H9 (cell line): ENCODE results near the gene FCSK. TPM values are rescaled to one million over a fixed set of nuclear protein-coding genes. Genes with fewer than 3 reads are reported as not detected.

Source experiments
- DNase-seq: peaks from one replicate; pipeline ENCODE4 v3.0.0-alpha.2; 2017
- H2AFZ ChIP-seq: one replicate; pipeline ENCODE4 v1.6.1; 2013; ENCODE audit warnings: mild to moderate bottlenecking, low read length, control low read depth, moderate library complexity
- H2AK5ac ChIP-seq: 2 replicates; pipeline ENCODE4 v1.6.1; 2013; ENCODE audit warnings: low read length, control low read depth, mixed read lengths; ENCODE audit not compliant: insufficient read length
- H2BK120ac ChIP-seq: one replicate; pipeline ENCODE4 v1.6.1; 2013; ENCODE audit warnings: low read depth, mild to moderate bottlenecking, low read length, control low read depth, inconsistent platforms; ENCODE audit not compliant: poor library complexity, severe bottlenecking
- H2BK12ac ChIP-seq: 2 replicates; pipeline ENCODE4 v1.6.1; 2013; ENCODE audit warnings: low read length, control low read depth, mixed read lengths, low read depth; ENCODE audit not compliant: insufficient read length
- H2BK15ac ChIP-seq: 2 replicates; pipeline ENCODE4 v1.6.1; 2013; ENCODE audit warnings: low read depth, low read length, control low read depth
- H2BK20ac ChIP-seq: one replicate; pipeline ENCODE4 v1.6.1; 2013; ENCODE audit warnings: low read depth, mild to moderate bottlenecking, low read length, control low read depth, inconsistent platforms; ENCODE audit not compliant: poor library complexity, severe bottlenecking
- H2BK5ac ChIP-seq: 2 replicates; pipeline ENCODE4 v1.6.1; 2013; ENCODE audit warnings: low read length, control low read depth, mixed read lengths; ENCODE audit not compliant: insufficient read length
- H3K14ac ChIP-seq: 2 replicates; pipeline ENCODE4 v1.6.1; 2013; ENCODE audit warnings: low read length, control low read depth; ENCODE audit not compliant: insufficient read depth
- H3K18ac ChIP-seq: 2 replicates; pipeline ENCODE4 v1.6.1; 2013; ENCODE audit warnings: low read depth, mild to moderate bottlenecking, mixed read lengths, low read length, control low read depth; ENCODE audit not compliant: insufficient read length
- H3K23ac ChIP-seq: 2 replicates; pipeline ENCODE4 v1.6.1; 2013; ENCODE audit warnings: low read length, control low read depth, mixed read lengths, low read depth; ENCODE audit not compliant: insufficient read length
- H3K23me2 ChIP-seq: 2 replicates; pipeline ENCODE4 v1.6.1; 2013; ENCODE audit warnings: low read depth, mild to moderate bottlenecking, mixed read lengths, low read length, control low read depth; ENCODE audit not compliant: insufficient read length, poor library complexity, severe bottlenecking
- H3K27ac ChIP-seq: 2 replicates; pipeline ENCODE4 v1.5.1; 2013; ENCODE audit warnings: low read length, control low read depth, mixed read lengths, low read depth; ENCODE audit not compliant: insufficient read length
- H3K27me3 ChIP-seq: 2 replicates; pipeline ENCODE4 v1.6.1; 2013; ENCODE audit warnings: low read length, control low read depth, inconsistent platforms; ENCODE audit not compliant: insufficient read depth
- H3K4ac ChIP-seq: 2 replicates; pipeline ENCODE4 v1.6.1; 2013; ENCODE audit warnings: low read depth, mild to moderate bottlenecking, control low read depth, inconsistent platforms, low read length, moderate library complexity
- H3K4me1 ChIP-seq: 2 replicates; pipeline ENCODE4 v1.6.1; 2013; ENCODE audit warnings: low read length, control low read depth, inconsistent platforms; ENCODE audit not compliant: insufficient read depth
- H3K4me2 ChIP-seq: 2 replicates; pipeline ENCODE4 v1.6.1; 2013; ENCODE audit warnings: low read length, control low read depth, mixed read lengths; ENCODE audit not compliant: insufficient read length, insufficient read depth
- H3K56ac ChIP-seq: 2 replicates; pipeline ENCODE4 v1.6.1; 2013; ENCODE audit warnings: low read depth, mild to moderate bottlenecking, mixed read lengths, low read length, control low read depth; ENCODE audit not compliant: insufficient read length
- H3K79me1 ChIP-seq: 2 replicates; pipeline ENCODE4 v1.6.1; 2013; ENCODE audit warnings: low read depth, mild to moderate bottlenecking, moderate library complexity, low read length, control low read depth, inconsistent platforms; ENCODE audit not compliant: insufficient read depth, poor library complexity, severe bottlenecking
- H3K79me2 ChIP-seq: 2 replicates; pipeline ENCODE4 v1.6.1; 2013; ENCODE audit warnings: low read length, control low read depth, inconsistent platforms; ENCODE audit not compliant: insufficient read depth
- H3K9ac ChIP-seq: 2 replicates; pipeline ENCODE4 v1.6.1; 2013; ENCODE audit warnings: low read length, control low read depth, mixed read lengths; ENCODE audit not compliant: insufficient read length; ENCODE audit errors: extremely low read depth
- H3K9me3 ChIP-seq: one replicate; pipeline ENCODE4 v1.6.1; 2013; ENCODE audit warnings: low read depth, low read length, inconsistent platforms; ENCODE audit not compliant: control insufficient read depth
- H3T11ph ChIP-seq: one replicate; pipeline ENCODE4 v1.6.1; 2013; ENCODE audit warnings: mild to moderate bottlenecking, low read length, control low read depth, inconsistent platforms
- H4K20me1 ChIP-seq: one replicate; pipeline ENCODE4 v1.6.1; 2013; ENCODE audit not compliant: control insufficient read depth, insufficient read length, insufficient read depth
- H4K5ac ChIP-seq: 2 replicates; pipeline ENCODE4 v1.6.1; 2013; ENCODE audit warnings: low read depth, mild to moderate bottlenecking, mixed read lengths, low read length, control low read depth; ENCODE audit not compliant: insufficient read length
- H4K8ac ChIP-seq: replicated peaks from 2 replicates; pipeline ENCODE4 v1.6.1; 2013; ENCODE audit warnings: low read length, control low read depth, mixed read lengths, low read depth; ENCODE audit not compliant: insufficient read length
- H4K91ac ChIP-seq: 2 replicates; pipeline ENCODE4 v1.6.1; 2013; ENCODE audit warnings: low read depth, mild to moderate bottlenecking, moderate library complexity, mixed read lengths, low read length, control low read depth; ENCODE audit not compliant: insufficient read length
- H3K27ac Mint-ChIP-seq, 3 experiments: 2 replicates in 2 of 3; 3 replicates in 1 of 3; pipeline ENCODE4 v1.8.0; 2020 to 2021; ENCODE audit warnings: mixed read lengths in 3 of 3, mild to moderate bottlenecking in 1 of 3, moderate library complexity in 1 of 3
- H3K27me3 Mint-ChIP-seq: 2 replicates; pipeline ENCODE4 v1.8.0; 2021; ENCODE audit warnings: low read depth, mild to moderate bottlenecking, moderate library complexity, mixed read lengths
- H3K36me3 Mint-ChIP-seq, 3 experiments: 2 replicates in 2 of 3; 3 replicates in 1 of 3; pipeline ENCODE4 v1.8.0; 2020 to 2021; ENCODE audit warnings: low read depth in 3 of 3, mixed read lengths in 3 of 3; ENCODE audit not compliant: insufficient read depth in 1 of 3
- H3K4me1 Mint-ChIP-seq, 2 experiments: 2 replicates each; pipeline ENCODE4 v1.8.0; 2020; ENCODE audit warnings: mixed read lengths in 2 of 2
- H3K4me3 Mint-ChIP-seq, 2 experiments: 2 replicates in 1 of 2; 3 replicates in 1 of 2; pipeline ENCODE4 v1.8.0; 2020 to 2021; ENCODE audit warnings: mild to moderate bottlenecking in 2 of 2, mixed read lengths in 2 of 2, moderate library complexity in 1 of 2
- H3K9me3 Mint-ChIP-seq, 2 experiments: 2 replicates in 1 of 2; 3 replicates in 1 of 2; pipeline ENCODE4 v1.8.0; 2020; ENCODE audit warnings: mild to moderate bottlenecking in 2 of 2, mixed read lengths in 2 of 2, moderate library complexity in 1 of 2
- CTCF ChIP-seq: fragments of 200-600 bp; sonication (generic); conservative IDR thresholded peaks from 3 replicates; pipeline ENCODE4 v1.8.0; 2021; ENCODE audit warnings: antibody characterized with exemption, mild to moderate bottlenecking
- WGBS: extraction: QIAGEN DNeasy Blood & Tissue Kit; methylation state at CpG from one replicate; pipeline ENCODE4 v1.1.7; 2013; ENCODE audit warnings: missing lambda C conversion rate, low lambda C conversion rate, mixed read lengths; ENCODE audit not compliant: insufficient read length; ENCODE audit errors: extremely low coverage; 5-methylcytosine and 5-hydroxymethylcytosine counted together
- total RNA-seq: library from RNA; stranded (reverse); gene quantifications from 2 replicates; pipeline ENCODE4 v1.2.1, GENCODE V29; 2021

Gene FCSK
- total RNA-seq, 1 experiment from 2014 or later = 6.5 TPM

- Histone ChIP-seq H2BK15ac (no peak overlapping the region), H3K18ac (no peak overlapping the region), H2BK5ac (no peak overlapping the region), H3K4ac (no peak overlapping the region), H2BK12ac (no peak overlapping the region), H4K20me1 (no peaks in the 10 kb centered on the region), H3K23me2 (no peaks in the 10 kb centered on the region), H2BK120ac (no peak overlapping the region), H4K91ac (no peak overlapping the region), H3K14ac (no peak overlapping the region), H3K23ac (no peak overlapping the region), H2BK20ac (no peak overlapping the region), H3T11ph (no peak overlapping the region), H3K4me1 (no peaks in the 10 kb centered on the region), H3K9me3 (no peaks in the 10 kb centered on the region), H3K27ac (no peak overlapping the region), H4K8ac (no peak overlapping the region), H3K56ac (no peak overlapping the region), H2AK5ac (no peak overlapping the region), H3K4me2 (no peak overlapping the region), H2AFZ (no peak overlapping the region), H3K79me1 (no peaks in the 10 kb centered on the region), H4K5ac (no peak overlapping the region), H3K27me3 (no peaks in the 10 kb centered on the region), H3K79me2 (no peaks in the 10 kb centered on the region), H3K9ac (no peak overlapping the region)
- Mint-ChIP-seq H3K36me3 (peaks cover 0 to 47% (median 35%) of the 10 kb centered on the region in 3 experiments; a peak in 6 of 7 replicates), H3K4me1 (no peaks in the 10 kb centered on the region), H3K9me3 (no peaks in the 10 kb centered on the region), H3K4me3 (no peak overlapping the region), H3K27ac (no peak overlapping the region), H3K27me3 (no peaks in the 10 kb centered on the region)
- TF ChIP-seq CTCF = no peak
- no peak for DNase-seq
- no CpG with 5 or more reads among the region's 9 CpGs for WGBS
These were observed 41.2 kb downstream of the FCSK start for GRCh38 chr16:70495425-70496182.
